ENCODE measurements around the gene TFF3.

The TFF3 gene

DNA sequence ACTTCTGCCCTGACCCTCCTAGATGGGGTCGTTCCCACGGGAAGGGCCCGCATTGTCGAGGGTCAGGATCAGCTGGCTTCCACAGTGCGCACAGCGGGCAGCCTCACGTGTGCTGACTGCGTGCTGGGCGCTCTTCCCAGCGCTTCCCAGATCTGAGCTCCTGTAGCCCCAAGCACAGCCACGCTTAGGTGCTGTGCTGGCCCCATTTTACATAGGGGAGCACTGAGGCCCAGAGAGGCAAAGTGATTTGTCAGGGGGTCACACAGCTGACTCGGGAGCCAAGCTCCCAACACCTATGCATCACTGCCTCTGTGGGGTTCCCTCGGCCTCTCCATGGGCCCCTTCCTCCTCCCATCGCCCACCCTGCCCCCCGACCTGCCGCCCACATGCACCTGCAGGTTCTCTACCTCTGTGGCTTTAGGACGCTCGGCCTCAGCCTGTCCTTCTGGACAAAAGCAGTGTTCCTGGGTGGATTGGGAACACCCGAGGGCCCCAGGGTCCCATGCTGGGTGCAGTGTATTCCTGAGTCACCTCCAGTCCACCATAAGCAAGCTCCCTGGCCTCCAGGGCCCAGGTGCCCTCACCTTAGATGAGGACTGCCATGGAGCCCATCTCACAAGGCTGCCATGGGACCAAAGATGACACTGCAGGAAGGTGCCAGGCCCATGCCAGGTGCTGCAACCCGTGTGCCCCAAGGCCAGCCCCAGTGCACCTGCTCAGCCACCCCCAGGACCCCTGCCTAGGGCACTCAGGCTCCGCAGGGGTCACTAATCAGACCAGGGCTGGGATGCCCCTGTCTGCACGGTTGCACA is 23.3 kb downstream of the TFF3 start:
- FAIRE-seq: no peak
- no peak for DNase-seq (ENCODE audit: insufficient read length, low spot score)

GRCh38 chr21:42291003-42291750 is 24.0 kb downstream of the TFF3 start:
- FAIRE-seq (no peak), DNase-seq (ENCODE audit: insufficient read length, low spot score) (no peak)

DNA sequence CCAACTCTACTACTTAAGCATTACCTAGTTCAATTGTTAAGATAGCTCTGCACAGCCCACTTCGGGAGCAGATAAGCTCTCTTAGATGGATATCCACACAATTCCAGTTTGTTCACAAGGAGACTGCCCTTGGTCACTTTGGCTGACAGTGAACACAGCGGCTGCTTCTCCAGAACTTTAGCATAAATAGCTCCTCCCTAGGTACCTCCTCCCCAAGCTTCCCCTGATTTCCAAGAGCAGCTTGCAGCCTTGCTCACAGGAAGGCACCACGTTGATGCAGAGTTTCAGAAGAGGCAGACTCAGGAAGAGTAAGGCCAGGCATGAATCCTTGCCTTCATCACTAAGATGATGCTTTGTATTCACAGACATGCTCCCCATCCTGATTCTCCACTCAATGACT is 24.7 kb downstream of the TFF3 start:
- no peak for DNase-seq (ENCODE audit: insufficient read length, low spot score)
- no peak for FAIRE-seq

- no peak for DNase-seq (ENCODE audit: insufficient read length, low spot score)
- no peak for FAIRE-seq
These were observed 25.3 kb downstream of the TFF3 start for GRCh38 chr21:42289926-42290325.

DNA sequence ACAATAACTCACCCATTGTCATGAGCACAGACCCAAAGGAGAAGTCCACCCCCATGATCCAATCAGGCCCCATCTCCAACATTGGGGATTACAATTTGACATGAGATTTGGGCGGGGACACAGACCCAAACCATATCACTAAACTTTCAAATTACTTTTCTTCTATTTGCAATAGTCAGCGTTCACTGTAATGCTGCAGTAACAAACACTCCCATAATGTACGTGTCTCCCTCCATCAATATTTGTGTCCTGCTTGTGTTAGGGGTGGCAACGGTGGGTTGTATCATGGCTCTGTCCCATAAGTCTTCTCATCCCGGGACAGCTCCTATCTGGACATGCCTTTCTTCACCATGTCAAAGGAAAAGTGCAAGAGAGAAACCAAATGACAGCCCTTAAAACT is 26.2 kb downstream of the TFF3 start:
- no peak for DNase-seq (ENCODE audit: insufficient read length, low spot score)
- FAIRE-seq: no peak

DNA sequence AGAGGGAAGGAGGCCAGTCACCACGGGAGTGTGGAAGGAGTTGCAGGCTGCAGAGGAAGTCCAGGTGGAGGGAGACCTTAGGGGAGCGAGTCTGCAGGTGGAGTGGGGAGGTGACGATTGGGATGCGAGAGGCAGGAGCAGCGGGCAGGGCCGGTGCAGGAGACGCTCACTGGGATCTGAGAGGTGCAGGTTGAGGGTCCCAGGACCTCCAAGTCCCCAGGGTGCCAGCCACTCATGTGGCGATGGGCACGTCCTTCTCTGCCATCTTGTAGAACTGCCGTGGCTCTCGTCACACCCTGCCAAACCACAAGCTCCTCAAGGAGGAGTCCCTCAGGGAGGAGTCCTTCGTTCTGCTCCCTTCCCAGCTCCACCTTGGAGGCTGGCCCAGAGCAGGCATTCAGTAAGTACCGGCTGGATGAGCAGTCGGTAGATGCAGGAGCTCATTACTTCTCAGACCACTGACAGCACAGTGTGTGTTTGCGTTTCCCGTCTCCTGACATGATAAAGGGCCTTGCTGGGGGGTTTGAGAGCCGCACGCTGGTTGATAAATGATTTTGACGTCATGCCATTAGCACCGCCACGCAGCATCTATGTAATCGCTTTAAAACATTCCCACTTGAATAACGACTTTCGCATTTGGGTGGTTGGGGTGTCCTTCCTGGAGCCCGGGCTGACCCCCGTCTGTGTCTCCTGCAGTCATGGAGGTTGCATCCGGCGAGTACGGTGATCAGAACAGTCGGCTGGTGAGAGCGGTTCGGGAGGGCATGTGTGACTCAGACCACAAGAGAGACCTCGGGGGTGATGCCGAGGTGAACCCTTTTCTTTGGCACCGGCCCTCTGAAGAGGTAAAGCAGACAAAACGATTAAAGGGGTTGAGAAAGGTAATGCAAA is 27.8 kb downstream of the TFF3 start:
- FAIRE-seq: no peak
- DNase-seq (ENCODE audit: insufficient read length, low spot score): no peak

DNA sequence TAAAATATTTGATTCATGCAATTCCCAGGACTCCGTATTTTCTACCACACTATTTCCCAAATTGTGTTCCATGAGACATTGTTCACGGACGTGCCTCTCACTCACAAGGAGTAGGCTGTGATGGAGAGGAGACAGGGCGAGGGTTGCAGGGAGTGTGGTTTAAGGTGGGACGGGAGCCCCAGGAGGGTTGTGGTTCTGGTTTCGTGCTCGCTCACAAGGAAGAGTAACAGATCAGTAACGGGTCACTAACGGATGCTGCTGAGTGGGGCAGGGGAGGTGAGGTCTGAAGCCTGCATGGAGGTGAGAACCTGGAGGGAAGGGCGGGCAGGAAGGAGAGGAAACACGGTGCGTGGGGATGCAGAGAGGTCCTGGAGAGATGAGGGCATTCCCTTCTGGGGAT is 28.8 kb downstream of the TFF3 start:
- FAIRE-seq: peak; percentile 84
- DNase-seq (ENCODE audit: insufficient read length, low spot score): peak; percentile 60

DNA sequence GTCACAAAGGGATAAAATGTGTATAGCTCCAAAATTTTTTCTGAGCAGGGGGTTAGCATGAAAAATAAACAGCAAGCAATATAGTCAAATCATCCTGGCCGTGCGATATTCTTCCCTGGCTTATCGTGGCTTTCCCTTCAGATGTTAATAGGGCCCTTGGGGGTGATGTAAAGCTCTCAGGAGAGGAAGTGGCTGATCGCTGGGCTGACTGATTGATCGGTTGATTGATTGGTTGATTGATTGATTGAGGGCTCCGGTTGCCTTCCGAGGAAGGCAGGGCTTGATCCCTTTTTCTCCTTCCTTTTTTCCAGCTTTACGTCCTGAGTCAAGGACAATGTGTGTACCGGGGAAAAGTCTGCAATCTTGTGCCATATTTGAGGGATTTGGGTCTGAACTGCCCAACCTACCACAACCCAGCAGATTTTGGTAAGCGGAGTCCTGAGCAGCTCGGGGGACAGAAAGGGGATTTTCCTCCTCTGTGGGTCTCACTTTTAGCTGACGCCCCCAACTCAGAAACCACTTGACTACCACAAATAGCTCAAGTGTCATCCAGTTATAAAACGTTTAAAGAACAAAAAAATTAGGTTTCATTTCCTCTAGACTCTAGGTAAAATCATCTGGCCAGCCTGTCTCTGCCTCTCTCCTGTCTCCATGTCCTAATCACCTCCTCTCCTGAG is 29.5 kb downstream of the TFF3 start:
- no peak for DNase-seq (ENCODE audit: insufficient read length, low spot score)
- FAIRE-seq: peak; percentile 23

- DNase-seq (ENCODE audit: insufficient read length, low spot score): no peak
- FAIRE-seq: no peak
These were observed 32.5 kb downstream of the TFF3 start for GRCh38 chr21:42282715-42283114.

- no peak for FAIRE-seq
These were observed 33.2 kb downstream of the TFF3 start for GRCh38 chr21:42282021-42282420.

GRCh38 chr21:42281181-42281680 is 34.0 kb downstream of the TFF3 start:
- no peak for FAIRE-seq
- DNase-seq (ENCODE audit: insufficient read length, low spot score): no peak

More at GRCh38 chr21:42282021-42282420, 33.2 kb downstream of the TFF3 start:
- DNase-seq (ENCODE audit: insufficient read length, low spot score): no peak

GRCh38 chr21:42280356-42281180 is 34.6 kb downstream of the TFF3 start:
- DNase-seq (ENCODE audit: insufficient read length, low spot score): no peak
- FAIRE-seq: no peak

- FAIRE-seq (no peak), DNase-seq (ENCODE audit: insufficient read length, low spot score) (no peak)
These were observed 35.3 kb downstream of the TFF3 start for GRCh38 chr21:42279888-42280287.

DNA sequence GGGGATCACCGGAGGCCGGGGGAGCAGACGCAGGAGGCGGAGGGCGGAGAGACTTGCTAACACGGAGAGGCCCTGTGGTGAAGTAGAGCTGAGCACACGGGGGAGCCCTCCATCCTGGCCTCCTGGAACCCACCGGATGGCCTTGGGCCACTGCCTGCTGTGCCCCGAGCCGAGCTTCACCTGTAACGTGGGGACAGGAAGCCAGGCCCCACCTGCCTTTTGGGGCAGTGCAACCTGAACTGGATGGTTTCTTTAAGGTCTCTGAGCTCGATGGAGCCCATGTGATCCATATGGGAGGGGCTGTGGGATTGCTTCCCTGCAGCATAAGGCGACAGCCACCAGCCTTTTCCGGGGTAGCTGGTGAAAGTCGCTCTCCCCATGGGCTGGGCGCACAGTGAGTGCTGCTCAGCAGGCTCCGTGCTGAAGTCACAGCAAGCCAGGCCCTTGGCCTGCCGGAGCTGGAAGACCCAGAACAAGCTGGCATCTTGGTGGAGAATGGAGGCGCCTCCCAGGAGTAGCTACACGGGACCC is 35.8 kb downstream of the TFF3 start:
- FAIRE-seq (no peak), DNase-seq (ENCODE audit: insufficient read length, low spot score) (no peak)

- DNase-seq (ENCODE audit: insufficient read length, low spot score) (no peak), FAIRE-seq (no peak)
These were observed 36.6 kb downstream of the TFF3 start for GRCh38 chr21:42278451-42279149.

- DNase-seq (ENCODE audit: insufficient read length, low spot score) (no peak), FAIRE-seq (no peak)
These were observed 37.6 kb downstream of the TFF3 start for GRCh38 chr21:42277593-42277992.

- no peak for FAIRE-seq
- no peak for DNase-seq (ENCODE audit: insufficient read length, low spot score)
These were observed 38.6 kb downstream of the TFF3 start for GRCh38 chr21:42276526-42277154.

DNA sequence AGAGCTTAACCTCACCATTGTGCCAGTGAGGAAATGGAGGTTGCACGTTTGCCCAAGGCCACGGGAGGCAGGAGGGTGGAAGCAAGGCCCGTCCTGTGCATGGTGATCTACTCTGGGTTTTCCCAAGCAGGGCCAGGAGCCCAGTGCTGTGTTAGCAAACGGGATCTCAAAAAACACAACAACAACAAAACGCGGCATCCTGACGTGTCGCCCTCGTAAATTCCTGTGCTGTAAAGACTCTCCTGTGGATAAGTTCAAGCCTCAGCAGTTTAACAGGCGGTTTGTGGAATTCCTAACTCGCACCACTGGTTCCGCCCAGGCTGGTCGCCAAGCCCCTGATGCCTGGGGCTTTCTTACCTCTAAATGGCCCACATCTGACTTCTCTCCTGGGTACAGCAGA is 39.1 kb downstream of the TFF3 start:
- no peak for FAIRE-seq

More for the DNA sequence above, 39.1 kb downstream of the TFF3 start:
- DNase-seq (ENCODE audit: insufficient read length, low spot score): no peak

All from GM19239 (cell line).